GM19238 (cell line): ENCODE data around the gene HOXC5.

ENCODE experiments used
- DNase-seq: peaks from one replicate; pipeline ENCODE4 v3.0.0; 2011; ENCODE audit warnings: low spot score; ENCODE audit not compliant: insufficient read length

The HOXC5 gene

DNA sequence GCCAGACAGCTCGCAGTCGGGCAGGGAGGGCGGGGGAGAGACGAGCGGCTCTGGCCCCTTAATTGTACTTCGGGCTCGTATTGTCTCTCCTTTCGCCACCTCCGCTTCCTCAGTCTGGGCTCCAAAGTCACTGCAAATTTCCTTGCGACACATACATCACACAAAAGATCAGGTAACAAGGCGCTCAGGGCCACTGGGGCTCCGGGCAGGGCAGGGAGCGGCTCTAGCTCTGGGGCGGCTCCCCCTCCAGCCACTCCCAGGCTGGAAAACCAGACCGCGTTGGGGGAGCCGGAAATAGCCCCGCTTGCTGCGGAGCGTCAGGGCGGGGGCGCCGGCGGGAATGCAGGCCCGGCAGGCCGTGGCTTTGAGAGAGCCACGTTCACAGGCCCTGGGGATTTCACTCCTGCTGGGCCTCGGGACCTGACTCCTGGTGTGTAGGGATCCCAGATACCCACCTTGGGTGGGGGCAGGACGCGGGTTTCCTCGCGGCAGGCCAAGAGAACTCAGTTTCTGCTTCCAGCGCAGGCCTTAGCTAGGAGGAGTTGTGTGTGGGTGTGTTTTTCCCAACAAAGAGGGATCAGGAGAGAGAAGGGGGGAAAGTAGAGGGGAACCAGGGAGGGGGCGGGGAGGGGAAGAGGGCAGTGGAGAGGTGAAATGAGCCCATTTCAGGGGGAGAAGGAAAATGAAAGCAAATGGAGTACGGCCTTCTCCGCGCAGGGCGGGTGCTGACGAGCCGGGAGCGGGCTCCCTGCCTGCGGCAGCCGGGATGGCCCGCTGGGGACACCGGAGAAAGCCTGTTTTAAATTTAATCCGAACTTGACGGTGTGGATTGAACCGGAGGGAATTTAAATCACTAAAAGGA, 37.2 kb upstream of the HOXC5 start:
- DNase-seq = no peak

DNA sequence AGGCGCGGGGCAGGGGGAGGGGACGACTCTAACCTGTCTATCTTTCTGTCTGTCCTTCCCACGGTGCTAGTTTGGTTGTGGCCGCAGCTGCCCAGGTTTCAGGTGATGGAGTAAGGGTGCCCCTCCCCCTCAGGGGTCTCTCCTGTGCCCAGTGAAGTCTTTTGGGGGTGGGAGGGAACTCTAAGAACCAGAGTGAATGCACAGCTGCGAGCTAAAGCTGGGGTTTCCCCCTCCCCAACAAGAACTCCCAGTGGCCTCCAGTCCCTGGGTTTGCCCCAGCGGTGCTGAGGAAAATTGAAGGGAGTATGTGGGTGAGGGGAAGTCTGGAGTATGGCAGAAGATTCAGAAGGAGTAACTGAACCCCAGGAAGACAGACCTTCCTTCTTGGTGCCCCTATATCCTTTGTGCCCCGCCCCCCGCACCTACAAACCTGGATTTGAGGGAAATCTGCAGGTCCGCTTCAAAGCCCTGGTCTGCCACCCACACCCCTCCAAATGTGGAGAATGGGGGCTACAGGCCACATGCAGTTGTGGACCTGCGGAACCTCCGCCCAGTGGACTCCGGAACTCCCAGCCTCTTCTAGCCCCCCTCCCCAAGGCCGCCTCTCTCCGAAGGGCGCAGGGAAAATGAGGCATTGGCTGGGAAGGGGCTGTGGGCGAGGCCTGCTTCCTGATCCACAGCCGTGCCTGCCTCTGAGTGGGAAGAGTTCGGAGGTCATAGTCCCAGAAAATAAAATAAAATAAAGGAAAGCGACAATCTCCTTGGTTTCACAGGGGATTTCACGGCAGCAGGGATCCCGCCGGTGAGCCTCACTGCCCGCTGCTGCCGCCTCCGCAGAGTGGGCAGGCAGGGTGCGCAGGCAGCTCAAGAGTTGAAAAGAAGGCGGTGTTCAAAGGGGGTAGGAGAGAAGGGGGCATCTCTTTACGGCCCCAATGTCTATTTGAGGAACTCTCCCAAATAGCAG, 36.3 kb upstream of the HOXC5 start:
- DNase-seq = no peak

DNA sequence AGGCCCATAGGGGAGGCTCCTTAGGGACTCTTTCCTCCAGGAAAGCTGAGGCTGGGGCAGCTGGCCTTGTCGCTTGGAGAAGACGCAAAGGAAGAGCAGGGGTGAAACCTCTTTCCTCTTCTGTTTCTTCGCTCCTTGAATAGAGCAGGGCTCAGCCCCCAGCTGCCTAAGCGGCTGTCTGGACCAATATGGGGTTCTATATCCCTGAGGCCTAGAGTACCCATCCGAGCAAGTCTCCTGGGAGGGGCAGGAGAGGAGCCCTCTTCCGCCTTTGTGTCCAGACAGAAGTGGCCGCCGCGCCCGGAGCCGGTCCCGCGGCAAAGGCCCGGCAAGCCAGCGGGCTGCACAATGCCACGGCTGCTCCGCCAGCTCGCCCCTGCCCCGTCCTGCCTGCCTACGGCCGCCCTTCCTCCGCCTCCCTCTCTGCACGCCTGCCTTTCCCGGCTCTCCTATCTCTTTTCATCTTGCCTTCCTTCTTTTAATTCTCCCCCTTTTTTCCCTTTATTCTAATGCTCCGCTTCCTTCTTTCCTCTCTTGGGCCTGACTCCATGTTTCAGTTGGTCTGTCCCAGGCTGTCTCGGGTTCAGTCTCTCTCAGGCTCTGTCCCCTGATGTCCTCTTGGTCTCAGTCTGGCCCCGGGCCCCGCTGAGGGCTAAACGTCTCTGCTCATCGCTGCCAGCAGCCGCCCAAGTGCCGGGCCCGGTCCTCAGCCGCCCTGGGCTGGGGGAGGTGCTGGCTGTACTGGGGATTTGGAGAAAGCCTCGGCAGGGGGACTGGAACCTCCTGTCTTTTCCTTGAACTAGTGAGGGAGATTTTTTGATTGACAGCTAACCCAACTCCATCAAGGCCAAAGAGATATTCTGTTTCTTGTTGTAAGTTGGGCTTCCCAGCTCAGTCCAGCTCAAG, 35.4 kb upstream of the HOXC5 start:
- DNase-seq = no peak

DNA sequence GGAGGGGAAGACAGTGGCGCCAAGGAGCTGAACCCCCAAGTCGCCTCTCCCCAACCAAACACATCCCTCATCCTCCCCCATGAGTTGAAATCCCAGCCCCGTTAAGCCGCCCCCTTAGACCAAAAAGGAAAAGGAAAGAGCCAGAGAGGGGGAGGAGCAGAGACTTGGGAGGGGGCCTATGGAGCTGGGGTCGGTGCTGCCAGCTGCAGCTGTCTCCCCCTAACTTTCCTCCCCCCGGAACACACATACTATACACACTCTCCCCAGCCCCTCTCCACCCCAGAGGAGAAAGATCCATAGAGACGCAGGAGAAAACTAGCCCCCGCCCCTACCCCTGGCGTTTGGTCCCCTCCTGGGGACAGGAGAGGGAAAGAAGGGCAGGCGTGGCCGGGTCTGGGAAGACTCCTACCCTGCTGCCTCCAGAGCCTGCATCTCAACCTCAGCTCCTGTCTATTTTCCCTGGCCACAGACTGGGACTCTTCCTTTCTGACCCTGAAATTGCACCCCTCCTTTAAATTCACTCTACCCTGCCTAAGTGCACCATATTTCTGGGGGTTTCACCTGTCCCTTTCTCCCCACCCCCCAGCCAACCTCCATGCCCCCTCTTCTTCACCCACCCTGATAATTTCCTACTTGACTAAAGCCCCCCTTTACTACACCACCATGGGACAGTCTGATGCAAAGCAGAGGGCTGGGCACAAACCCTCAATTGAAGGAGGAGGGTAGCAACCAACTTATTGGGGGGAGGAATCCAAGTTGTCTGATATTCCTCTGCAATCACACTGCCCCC, 34.5 kb upstream of the HOXC5 start:
- DNase-seq = no peak

DNA sequence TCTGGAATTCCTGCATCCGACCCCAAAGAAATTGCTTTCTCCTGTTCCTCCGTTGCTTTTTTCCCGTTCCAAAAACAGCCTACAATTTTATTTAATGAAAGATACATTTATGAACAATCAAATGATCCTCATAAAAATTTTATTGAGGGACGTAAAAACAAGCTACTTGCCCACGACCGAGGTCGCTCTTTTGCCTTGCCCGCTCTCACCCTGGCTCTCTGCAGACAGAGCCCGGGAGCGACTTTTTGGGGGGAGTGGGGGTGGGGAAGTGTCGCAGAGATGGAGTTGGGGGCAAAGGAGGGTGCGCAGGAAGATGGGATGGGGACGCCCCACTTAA, 34.0 kb upstream of the HOXC5 start:
- DNase-seq = no peak

DNA sequence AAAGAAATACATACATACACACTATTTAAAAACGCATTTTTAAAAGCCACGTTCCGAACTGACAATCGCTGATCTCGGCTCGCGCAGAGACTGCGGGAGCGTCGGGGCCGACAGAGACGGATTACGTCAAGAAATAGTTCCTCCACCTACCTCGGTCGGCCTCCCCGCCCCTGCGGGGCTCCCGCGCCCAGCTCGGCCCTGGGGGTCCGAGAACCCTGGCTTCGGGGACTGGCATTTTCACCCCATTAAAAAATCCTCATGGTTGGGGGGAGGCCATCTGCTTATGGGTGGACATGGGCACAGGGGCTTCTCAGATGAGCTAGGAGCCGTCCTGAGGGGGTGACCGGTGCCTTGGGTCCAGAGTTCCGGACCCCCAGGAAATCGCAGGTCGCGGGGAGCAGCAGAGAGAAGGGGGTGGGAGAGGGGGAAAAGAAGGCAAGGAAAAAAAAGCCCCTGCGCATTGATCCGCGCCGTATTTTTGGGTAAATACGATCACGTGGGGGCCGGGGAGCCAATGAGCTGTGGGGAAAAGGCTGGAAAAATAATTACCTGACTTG, 33.2 kb upstream of the HOXC5 start:
- no peak for DNase-seq

DNA sequence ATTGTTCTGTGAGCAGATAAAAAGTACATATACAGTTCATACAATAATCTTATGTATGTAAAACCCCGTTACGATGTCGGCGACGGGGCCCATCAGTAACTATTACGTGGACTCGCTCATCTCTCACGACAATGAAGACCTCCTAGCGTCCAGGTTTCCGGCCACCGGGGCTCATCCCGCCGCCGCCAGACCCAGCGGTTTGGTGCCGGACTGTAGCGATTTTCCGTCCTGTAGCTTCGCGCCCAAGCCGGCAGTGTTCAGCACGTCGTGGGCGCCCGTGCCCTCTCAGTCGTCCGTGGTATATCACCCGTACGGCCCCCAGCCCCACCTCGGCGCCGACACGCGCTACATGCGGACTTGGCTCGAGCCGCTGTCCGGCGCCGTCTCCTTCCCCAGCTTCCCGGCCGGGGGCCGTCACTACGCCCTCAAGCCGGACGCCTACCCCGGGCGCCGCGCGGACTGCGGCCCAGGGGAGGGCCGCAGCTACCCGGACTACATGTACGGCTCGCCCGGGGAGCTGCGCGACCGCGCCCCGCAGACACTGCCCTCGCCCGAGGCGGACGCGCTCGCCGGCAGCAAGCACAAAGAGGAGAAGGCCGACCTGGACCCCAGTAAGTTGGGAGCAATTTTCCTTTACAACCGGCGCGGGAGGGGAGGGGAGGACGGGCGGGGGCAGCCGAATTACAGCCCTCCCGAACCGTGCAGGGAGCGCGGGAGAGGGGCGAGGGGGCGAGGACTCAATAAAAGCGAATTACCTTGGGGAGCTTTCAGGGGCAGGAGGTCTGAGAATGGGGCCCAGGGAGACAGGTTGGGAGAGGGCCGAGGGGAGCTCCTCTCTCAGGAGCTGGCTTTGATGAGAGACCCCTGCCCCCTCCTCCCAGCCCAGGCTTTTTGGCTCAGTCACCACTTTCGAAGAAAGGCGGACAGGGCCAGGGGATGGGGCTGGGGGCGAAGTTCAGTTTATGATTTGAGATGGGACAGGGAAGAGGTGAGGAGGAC, 32.4 kb upstream of the HOXC5 start, which contains the start of gene HOXC9:
HOXC9 (plus strand) TSS at position 46 of the 999 bp plus-strand sequence; CDS start at position 74, 28 bp downstream.
- no peak for DNase-seq

DNA sequence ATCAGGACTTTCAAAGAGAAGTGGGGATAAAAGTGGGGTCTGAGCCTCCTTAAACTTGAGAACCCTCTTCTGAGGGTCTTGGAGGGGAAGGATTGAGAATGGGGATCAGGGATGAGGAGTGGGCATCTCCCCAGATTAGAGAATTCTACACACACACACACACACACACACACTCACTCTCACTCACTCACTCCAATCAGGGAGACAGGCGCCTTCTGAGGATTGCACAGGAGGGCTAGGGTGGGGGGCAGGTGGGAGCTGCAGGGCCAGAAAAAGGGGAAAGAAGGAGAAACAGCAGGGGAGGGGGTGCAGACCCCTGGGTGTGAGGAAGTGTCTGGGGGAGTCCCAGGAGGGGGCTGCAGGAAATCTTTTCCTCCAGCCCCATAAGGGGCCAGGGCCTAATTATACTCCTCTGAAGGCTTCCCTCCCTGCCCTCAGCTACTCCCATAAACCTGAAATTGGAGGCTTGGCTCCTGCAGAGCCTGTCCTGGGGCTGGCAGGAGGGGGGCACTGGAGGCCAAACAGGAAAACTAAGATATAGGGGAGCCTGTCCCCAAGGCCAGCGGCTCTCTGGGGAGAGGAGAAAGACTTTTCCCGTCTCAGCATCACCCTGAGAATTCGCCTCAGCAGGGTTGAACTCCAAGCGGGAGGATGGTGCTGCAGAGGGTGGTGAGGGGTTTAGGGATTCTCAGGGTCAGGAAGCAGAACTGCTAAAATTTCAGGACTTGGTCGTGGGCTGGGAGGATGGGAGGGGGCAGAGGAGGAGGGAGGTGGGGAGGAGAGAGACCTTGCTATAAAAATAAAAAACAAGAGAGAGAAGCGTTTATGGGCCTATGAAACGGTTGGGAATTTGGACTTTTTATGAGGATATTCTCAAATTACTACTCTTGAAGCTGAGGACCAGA, 31.3 kb upstream of the HOXC5 start:
- no peak for DNase-seq

DNA sequence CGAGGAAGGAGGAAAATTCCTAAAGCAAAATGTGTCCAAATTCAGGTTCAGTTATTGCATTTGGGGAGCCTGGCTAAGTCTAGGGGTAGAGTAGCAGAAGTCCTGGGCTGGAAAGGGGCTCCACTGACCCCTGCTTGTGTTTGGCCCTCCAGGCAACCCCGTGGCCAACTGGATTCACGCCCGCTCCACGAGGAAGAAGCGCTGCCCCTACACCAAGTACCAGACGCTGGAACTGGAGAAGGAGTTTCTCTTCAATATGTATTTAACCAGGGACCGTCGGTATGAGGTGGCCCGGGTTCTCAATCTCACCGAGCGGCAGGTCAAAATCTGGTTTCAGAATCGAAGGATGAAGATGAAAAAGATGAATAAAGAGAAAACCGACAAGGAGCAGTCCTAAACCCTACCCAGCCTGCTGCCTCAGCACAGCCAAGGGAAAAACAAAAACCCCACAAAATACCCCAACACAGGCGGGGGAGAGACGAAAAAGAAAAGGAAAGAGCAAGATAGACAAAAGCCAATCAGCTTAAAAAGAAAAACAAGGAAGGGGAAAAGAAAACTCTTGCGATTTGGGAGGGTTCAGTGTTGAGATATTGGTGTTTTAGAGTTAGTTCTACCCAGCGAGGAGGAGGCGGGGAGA, 30.5 kb upstream of the HOXC5 start:
- no peak for DNase-seq

DNA sequence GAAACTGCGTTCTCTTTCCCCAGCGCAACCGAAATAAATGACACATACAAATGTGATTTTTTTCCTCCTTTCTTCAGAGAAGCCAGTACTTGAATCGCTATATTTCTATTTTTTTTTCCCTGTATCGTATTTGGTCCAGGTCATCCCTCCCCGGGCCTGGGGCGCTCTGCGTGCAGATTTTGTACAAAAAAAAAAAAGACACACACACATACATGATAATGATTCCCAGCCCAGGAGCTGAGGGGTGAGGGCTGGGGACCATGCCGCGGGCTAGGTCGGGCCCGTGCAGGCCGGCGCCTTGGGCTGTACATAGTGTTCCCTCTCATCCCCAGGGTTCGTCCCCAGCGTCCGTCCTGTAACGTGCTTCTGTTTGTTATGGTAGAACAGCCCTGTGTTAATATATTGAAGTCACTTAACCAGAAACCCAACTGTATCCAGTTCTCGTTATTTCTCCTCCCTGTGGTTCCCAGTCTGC, 29.9 kb upstream of the HOXC5 start:
- no peak for DNase-seq

DNA sequence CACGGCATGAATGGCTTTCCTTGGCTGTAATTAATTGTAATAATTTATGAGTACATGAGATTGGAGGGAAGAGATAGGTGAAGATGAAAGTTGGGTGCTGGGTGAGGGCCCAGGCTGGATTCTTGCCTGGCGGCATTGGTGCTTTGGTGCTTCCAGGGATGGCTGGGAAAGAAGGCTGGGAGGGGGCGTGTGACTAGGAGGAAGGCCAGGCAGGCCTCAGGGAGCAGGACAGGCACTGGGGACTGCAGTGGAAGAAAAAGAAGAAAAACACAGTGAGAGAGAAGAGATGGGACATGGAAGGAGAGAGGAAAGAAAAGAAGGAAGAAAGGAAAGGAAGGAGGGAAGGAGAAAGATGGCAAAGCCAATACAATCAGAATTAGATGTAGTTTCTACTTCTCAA, 29.2 kb upstream of the HOXC5 start:
- DNase-seq = no peak

DNA sequence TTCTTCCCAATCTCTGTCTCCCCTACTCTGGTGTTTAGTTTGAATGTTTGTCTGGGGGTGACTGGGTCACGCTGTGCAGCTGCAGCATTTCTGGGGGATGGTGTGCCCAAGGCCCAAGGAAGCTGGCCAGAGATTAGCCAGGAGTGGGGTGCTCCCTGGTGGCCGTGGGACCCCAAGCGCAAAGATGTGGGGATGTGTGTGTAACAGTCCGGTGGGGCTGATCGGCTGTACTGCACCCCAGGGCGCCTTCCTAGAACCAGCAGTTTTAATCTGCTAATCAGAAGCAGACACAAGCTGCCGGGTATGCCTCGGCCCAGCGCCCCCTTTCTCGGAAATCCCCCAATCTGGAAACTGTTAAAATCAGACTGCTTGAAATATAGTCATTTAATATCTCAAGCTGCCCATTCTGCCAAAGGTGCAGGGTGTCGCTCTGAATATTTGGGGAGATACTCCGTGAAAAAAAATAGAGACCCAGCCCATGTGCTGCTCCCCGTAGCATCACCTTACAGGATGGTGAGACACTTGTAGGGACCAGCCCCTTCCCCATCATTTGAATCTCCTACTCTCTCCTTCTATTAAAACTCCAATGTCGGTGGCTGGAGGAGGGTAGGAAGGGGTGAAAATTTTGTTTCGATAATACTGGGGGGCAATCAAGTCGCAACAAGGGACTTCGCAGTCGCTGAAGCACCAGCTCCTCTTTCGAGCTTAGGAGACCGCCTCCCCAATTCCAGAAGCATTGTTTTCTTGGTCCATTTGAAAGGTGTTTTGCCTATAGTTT, 28.6 kb upstream of the HOXC5 start:
- no peak for DNase-seq

DNA sequence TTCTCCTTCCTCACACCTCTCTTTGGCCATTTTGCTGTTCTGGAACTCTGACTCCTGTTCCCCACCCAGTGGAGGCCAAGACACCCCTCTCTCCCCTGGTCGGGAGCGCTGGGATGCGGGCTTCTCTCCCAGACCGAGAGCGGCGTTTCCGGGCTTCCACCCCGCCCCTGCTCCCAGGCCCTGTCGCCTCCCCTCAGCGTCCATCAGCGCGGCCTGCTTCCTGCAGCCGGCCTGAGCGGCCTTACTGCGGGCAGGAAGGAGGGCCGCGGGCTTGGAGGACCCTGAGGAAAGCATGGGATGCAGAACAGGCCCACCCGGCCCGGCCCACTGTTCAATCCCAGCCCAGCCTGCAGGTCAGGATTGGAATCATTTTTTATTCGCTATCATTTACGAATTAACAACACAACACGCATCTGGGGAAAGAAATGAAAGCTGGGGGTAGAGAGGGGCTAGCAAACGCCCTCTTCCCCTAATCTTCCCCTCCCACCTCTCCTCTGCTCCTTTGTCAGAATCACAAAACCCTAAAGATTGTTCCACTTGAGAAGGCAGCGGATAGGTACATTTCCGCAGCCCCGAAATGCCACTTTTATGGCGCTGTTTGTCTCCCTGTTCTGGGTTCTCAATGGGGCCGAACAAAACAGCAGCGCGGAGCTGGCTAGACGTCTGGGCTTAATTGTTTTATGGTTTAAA, 27.9 kb upstream of the HOXC5 start:
- DNase-seq = no peak

DNA sequence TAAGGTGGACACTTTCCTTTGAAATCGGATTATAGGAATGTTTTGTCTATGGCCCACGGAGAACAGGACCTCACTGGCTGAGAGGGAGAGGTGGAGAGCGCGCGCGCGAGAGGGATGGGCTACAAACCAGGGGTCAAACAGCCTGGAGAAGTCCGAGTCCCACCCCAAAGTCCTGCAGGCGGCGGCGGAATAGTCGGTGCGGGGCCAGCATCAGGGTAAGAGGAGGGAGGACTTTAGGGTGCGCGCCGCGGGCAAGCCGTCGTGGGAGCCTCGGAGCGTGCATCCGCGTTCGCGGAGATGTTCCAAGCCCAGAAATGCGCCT, 27.4 kb upstream of the HOXC5 start:
- no peak for DNase-seq

DNA sequence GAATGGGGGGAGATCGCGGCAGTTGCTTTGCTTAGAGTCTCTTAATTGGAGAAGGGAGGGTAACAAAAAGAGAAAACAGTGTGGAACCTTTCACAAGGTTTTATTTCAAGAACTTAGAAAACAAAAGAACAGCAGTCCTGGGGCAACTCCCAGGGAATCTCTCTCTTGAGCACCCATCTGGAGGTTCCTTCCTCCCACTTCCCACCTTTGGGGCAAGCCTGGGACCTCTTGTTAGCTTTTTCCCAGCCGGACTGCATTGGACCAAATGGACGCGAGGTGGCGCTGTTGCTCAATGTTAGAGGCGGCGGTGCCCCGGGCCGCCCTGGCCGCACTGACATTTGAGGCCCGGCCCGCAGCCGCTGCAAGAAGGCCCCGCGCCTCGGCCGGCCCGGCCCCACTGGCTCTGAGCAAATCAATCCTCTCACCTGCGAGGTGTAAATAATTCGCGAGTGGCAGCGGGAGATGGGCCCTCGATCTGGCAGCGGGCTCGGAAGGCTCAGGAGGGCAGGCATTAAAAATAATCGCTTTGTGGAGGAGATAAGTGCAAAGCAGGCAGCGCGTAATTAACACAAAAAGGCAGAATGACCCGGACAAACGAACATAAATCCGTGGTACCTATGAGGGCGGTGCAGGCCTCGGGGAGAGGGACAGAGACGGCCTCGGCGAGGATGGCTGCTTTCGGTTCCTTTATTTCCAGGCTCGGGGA, 26.8 kb upstream of the HOXC5 start:
- peak; percentile 76 for DNase-seq
